Gastrocnemius medialis (tissue), 4 donors: ENCODE results near the gene ZBED1. TPM values are rescaled to one million over a fixed set of nuclear protein-coding genes. Genes with fewer than 3 reads are reported as not detected.
A peak's percentile ranks its signal among the peaks of the same experiment; 100 is the strongest.

Source experiments
- ATAC-seq, 2 donors: fragments of 150-250 bp; one replicate each; pipeline ENCODE4 v1.9.1; 2016
- DNase-seq, 2 donors: peaks; one replicate each; pipeline ENCODE4 v3.0.0-alpha.2; 2019
- H3K27ac ChIP-seq, 4 donors: fragments of 200-600 bp; sonication (generic); 1 replicate in 1 of 4; 2 replicates in 3 of 4; pipeline ENCODE4 v1.5.1; 2016 to 2018; ENCODE audit warnings: mild to moderate bottlenecking in 2 of 4, moderate library complexity in 1 of 4
- H3K27me3 ChIP-seq, 3 donors: fragments of 200-600 bp; sonication (generic) in 2 of 3; 1 replicate in 1 of 3; 2 replicates in 2 of 3; pipeline versions ENCODE4 v1.5.1 to v1.6.0; 2016 to 2019; ENCODE audit warnings: mild to moderate bottlenecking in 1 of 3, moderate library complexity in 1 of 3
- H3K36me3 ChIP-seq, 2 donors: fragments of 200-600 bp; sonication (generic) in 1 of 2; one replicate each; pipeline ENCODE4 v1.5.1; 2017 to 2018
- H3K4me1 ChIP-seq, 2 donors: fragments of 200-600 bp; sonication (generic) in 1 of 2; one replicate each; pipeline ENCODE4 v1.5.1; 2016 to 2017; ENCODE audit warnings: mild to moderate bottlenecking in 2 of 2
- H3K4me3 ChIP-seq, 4 donors: fragments of 200-600 bp; sonication (generic) in 3 of 4; 1 replicate in 1 of 4; 2 replicates in 3 of 4; pipeline ENCODE4 v1.5.1; 2016 to 2019; ENCODE audit warnings: mild to moderate bottlenecking in 2 of 4
- H3K9me3 ChIP-seq, 3 donors: fragments of 200-600 bp; sonication (generic) in 2 of 3; 1 replicate in 1 of 3; 2 replicates in 2 of 3; pipeline ENCODE4 v1.5.1; 2016 to 2019
- POLR2A ChIP-seq, 2 donors: fragments of 450-650 bp; IDR thresholded peaks; one replicate each; pipeline ENCODE4 v1.6.1; 2017; ENCODE audit warnings: antibody characterized with exemption in 2 of 2, mild to moderate bottlenecking in 2 of 2, moderate library complexity in 2 of 2
- in situ Hi-C, 4 donors: fragments of 200-750 bp; cut with MboI; loops; one replicate each; pipeline versions ENCODE4 v1.15.0 to v1.8.0; 2017; ENCODE audit warnings: low sequenced_read_pairs in 4 of 4
- intact Hi-C: fragments of 100-400 bp; cut with DNase I; formaldehyde crosslinking; loops from one replicate; pipeline ENCODE4 v1.15.1; 2023; ENCODE audit warnings: low total_unique reads
- total RNA-seq, 4 donors: library from RNA; depleted of rRNA; stranded (reverse); fragments of >200 nt; gene quantifications; one replicate each; pipeline versions ENCODE4 v1.1.0 to v1.2.3, GENCODE V29; 2016
- TF ChIP-seq, protein P1 (sequence below), 5 experiments: fragments of 450-650 bp in 3 of 5; fragments of 200-600 bp in 2 of 5; sonication (generic) in 2 of 5; IDR thresholded peaks in 4 of 5; conservative IDR thresholded peaks in 1 of 5; 1 replicate in 4 of 5; 2 replicates in 1 of 5; pipeline ENCODE4 v1.5.1; 2016 to 2019; ENCODE audit warnings: antibody characterized with exemption in 5 of 5, mild to moderate bottlenecking in 3 of 5, moderate library complexity in 3 of 5

The ZBED1 gene
- total RNA-seq, 4 donors from 2014 or later: 76.8 to 191 (median 131) TPM

DNA sequence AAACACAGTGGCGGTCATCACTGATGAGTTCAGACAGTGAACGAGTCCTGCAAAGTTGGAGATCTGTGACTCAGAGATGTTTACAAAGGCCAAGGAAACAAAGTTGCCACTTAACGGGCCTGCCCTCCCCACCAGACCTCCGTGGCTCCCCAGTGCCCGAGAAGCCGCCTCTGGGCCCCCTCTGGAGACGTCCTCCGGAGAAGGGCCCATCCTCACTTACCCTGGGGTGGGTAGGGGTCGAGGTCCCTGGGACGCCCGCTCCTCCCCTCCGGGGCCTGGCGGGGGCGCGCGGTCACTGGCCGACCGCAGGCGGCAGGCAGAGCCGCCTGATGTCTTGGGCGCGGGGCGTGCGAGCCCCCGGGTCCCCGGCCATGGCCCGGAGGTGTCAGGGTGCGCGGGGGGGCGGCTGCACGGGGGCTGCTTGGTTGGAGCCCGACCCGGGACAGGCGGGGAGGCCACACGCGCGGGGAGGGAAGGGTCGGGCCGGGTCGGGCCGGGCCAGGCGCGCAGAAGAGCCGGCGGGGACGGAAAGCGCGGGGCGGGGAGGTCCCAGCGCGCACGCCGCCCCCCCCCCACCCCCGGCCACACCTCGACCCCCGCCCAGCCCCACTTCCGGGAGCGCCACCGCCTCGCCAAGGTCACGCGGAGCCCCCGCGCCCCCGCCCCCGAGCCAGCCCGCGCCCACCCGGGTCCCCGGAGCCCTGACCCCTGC is 529 bp downstream of the ZBED1 start:
- Histone ChIP-seq H3K4me1 (peaks cover 23 to 29% of the 10 kb centered on the region in 2 donors), H3K27me3 (no peaks in the 10 kb centered on the region), H3K4me3 (peak overlapping the region; percentile 63 to 88 (median 69)), H3K9me3 (no peaks in the 10 kb centered on the region), H3K36me3 (no peaks in the 10 kb centered on the region), H3K27ac (peak overlapping the region; percentile 81 to 99 (median 94))
- intact Hi-C loops: loop anchor here (5.0 kb wide), 3 partner anchors 98 to 192 kb away; partner anchors contain the start of gene CD99
- in situ Hi-C loops: no loop called here
- DNase-seq (peak in 1 of 2 donors; percentile 33), ATAC-seq (peak; percentile 68 to 78)
- TF ChIP-seq, protein P1, sequence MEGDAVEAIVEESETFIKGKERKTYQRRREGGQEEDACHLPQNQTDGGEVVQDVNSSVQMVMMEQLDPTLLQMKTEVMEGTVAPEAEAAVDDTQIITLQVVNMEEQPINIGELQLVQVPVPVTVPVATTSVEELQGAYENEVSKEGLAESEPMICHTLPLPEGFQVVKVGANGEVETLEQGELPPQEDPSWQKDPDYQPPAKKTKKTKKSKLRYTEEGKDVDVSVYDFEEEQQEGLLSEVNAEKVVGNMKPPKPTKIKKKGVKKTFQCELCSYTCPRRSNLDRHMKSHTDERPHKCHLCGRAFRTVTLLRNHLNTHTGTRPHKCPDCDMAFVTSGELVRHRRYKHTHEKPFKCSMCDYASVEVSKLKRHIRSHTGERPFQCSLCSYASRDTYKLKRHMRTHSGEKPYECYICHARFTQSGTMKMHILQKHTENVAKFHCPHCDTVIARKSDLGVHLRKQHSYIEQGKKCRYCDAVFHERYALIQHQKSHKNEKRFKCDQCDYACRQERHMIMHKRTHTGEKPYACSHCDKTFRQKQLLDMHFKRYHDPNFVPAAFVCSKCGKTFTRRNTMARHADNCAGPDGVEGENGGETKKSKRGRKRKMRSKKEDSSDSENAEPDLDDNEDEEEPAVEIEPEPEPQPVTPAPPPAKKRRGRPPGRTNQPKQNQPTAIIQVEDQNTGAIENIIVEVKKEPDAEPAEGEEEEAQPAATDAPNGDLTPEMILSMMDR (IDR thresholded peaks at IDR 0.05 in 4 of 5, conservative IDR thresholded peaks at IDR 0.05 in 1 of 5): no peak
- TF ChIP-seq POLR2A (IDR thresholded peaks at IDR 0.05): no peak

DNA sequence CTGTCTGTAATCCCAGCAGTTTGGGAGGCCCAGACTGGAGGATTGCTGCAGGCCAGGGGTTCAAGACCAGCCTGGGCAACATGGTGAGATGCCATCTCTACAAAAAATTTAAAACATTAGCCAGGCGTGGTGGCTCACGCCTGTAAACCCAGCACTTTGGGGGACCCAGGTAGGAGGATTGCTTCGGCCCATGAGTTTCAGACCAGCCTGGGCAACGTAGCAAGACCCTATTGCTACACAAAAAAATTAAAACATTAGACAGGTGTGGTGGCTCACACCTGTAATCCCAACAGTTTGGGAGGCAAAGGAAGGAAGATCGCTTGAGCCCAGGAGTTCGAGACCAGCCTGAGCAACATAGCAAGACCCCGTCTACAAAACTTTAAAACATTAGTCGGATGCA is 1.3 kb downstream of the ZBED1 start:
- in situ Hi-C loops: no loop called here
- no peak for TF ChIP-seq POLR2A (IDR thresholded peaks at IDR 0.05)
- TF ChIP-seq, protein P1 (IDR thresholded peaks at IDR 0.05 in 4 of 5, conservative IDR thresholded peaks at IDR 0.05 in 1 of 5): no peak
- H3K4me1 ChIP-seq: peaks cover 23 to 29% of the 10 kb centered on the region in 2 donors
- no peak for ATAC-seq
- intact Hi-C loops: no loop called here
- peak overlapping the region; percentile 63 to 88 (median 69) for H3K4me3 ChIP-seq
- no peaks in the 10 kb centered on the region for H3K27me3 ChIP-seq
- no peaks in the 10 kb centered on the region for H3K36me3 ChIP-seq
- no peak for DNase-seq
- H3K27ac ChIP-seq: peak overlapping the region; percentile 81 to 99 (median 94)
- no peaks in the 10 kb centered on the region for H3K9me3 ChIP-seq

DNA sequence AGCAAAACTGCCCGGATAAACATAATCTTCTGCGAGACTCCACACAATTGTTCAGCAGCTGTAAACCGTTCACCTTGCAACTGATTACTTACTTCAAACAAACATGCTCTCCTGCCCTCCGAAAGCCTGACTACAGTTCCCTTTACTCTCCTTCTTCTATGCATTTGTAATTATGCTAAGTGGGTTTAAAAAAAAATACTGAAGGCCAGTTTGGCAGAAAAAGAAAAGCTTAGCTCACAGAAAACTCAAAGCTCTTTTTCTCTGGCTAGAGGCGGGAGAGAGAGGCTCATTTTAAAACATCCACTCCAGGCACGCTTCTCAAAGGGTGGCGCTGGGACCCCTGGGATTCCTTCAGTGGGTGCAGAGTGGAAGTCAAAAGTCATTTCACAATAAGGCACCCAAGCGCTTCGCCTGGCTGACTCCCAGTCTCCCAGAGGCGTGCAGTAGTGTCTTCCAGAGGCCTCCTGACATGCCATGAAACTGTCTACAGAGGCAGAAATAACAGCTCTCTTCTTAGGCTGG is 1.9 kb downstream of the ZBED1 start:
- intact Hi-C loops (no loop called here), in situ Hi-C loops (no loop called here)
- ATAC-seq (peak; percentile 73 to 82), DNase-seq (peak; percentile 56 to 78)
- Histone ChIP-seq H3K4me1 (peaks cover 23 to 29% of the 10 kb centered on the region in 2 donors), H3K4me3 (peak overlapping the region; percentile 63 to 88 (median 69)), H3K9me3 (no peaks in the 10 kb centered on the region), H3K27ac (peak overlapping the region; percentile 81 to 99 (median 94)), H3K27me3 (no peaks in the 10 kb centered on the region), H3K36me3 (no peaks in the 10 kb centered on the region)
- peak in 1 of 2 donors; percentile 33 for TF ChIP-seq POLR2A (IDR thresholded peaks at IDR 0.05)
- TF ChIP-seq, protein P1 (IDR thresholded peaks at IDR 0.05 in 4 of 5, conservative IDR thresholded peaks at IDR 0.05 in 1 of 5): no peak

DNA sequence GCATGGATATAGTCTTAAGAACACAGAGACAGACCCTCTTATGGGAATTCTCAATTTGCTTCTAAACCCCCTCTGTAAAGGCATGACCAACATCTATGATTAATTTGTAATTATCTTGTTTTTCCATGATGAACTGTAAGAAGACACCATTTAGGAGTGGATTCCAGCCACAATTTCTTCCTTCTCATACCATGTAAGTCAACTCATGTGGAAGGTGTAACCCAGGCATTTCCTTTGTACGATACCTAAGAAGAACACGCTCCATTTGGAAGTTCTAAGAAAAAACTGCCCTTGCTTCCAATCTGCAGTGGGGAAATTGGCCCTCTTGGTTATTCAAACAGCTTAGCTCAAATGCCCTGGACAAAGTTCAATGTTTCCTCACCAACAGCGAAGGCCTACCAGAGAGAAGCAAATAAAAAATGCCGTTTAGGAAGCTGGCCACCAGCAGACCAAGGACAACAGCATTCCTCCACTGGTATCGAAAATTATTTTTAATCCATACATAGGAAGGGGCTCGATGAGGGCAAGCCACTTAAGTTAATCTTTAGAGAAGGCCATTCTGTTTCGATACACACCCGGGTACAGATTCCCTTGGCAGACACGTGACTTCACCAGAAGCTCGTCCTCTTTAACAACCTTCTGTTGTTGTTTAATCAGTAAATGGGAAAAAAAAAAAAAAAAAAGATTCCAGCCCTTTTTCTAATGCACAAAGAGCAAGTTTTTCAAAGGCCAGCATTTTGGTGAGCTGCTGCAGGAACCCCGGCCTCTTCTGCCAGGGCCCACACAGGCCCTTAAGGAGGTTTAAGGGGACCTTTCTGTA is 2.6 kb downstream of the ZBED1 start:
- TF ChIP-seq, protein P1 (IDR thresholded peaks at IDR 0.05 in 4 of 5, conservative IDR thresholded peaks at IDR 0.05 in 1 of 5): no peak
- no peak for TF ChIP-seq POLR2A (IDR thresholded peaks at IDR 0.05)
- Histone ChIP-seq H3K27ac (peak overlapping the region; percentile 81 to 99 (median 94)), H3K9me3 (no peaks in the 10 kb centered on the region), H3K27me3 (no peaks in the 10 kb centered on the region), H3K36me3 (no peaks in the 10 kb centered on the region), H3K4me3 (peak overlapping the region; percentile 63 to 88 (median 69)), H3K4me1 (peaks cover 23 to 29% of the 10 kb centered on the region in 2 donors)
- peak; percentile 8 to 34 for ATAC-seq
- no peak for DNase-seq
- in situ Hi-C loops: no loop called here
- intact Hi-C loops: no loop called here
